GM19023 (cell line): ENCODE data around the gene GDPD5.

Source experiments
- ATAC-seq: cut with Tn5 transposase; IDR thresholded peaks from one replicate; pipeline ENCODE4 v1.9.1; 2021; ENCODE audit warnings: mild to moderate bottlenecking, moderate library complexity; ENCODE audit not compliant: unreplicated experiment

The GDPD5 gene

DNA sequence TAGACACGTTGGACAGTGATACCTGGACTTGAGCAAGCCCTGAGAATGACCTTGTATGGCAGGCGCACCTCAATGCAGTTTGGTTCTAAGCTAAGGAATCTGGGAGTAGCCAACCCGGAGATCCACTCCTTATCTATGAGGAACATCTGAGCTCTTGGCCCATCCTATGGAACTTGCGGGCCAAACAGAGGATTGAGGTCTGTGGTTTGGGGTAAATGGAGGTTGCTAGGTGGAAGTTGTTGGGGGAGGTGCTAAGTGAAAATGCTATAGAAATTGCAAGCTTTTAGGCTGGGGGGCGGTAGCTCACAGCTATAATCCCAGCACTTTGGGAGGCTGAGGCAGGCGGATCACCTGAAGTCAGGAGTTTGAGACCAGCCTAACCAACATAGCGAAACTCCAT, 8.9 kb downstream of the GDPD5 start:
- ATAC-seq, result no peak

DNA sequence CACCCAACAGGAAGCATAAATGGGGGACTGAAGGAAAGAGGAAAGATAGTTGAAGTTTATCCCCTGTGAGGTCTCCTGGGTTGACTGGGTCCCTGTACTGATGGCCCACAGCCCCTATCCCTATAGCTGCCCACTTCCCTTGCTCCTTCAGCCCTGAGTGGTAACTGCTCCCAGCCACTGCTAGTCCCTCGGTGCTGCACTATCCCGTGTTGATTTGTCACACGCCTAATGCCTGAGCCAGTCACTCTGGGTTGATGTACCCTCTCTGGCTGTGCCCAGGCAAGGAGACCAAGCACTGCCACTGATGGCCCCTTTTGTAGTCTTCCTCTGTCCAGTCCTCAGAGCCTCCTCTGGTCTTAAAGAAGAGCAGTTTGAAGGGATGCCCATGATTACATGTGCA, 9.6 kb downstream of the GDPD5 start:
- ATAC-seq, result no peak

DNA sequence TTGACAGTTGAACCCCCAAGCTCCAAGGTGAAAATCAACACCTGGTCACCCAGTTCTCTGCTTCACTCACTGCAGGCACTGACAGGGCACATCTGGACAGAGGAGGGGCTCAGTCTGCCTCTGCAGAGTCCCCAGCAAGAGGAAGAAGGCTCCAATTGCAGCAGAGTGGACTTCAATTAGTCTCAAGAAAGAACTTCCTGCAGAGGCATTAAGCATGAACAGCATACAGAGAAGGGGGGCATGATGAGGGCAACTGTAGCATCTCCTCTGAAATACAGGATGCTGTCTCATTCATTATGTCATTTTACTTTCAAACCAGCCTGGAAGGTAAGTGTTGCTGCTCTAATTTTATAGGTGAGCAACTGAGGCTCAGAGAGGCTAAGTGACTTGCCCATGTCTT, 11.1 kb downstream of the GDPD5 start:
- no peak for ATAC-seq

DNA sequence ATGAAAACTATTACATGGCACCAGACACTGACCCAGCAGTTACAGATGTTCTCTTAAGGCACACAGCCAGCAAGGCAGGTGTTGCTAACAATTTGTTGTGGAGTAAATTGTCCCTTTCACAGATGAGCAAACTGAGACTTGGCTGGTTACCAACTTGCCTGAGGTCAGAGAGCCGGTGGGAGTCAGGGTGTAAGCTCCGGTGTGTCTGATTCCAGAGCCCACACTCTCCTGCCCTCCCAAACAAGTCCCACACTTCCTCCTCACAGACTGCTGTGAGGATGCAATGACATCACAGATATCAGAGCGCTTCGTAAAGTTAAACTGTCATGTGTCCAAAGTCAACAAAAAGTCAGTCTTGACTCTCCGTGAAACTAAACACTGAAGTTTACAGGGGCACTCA, 12.5 kb downstream of the GDPD5 start:
- ATAC-seq, result no peak

- ATAC-seq, result no peak
Observed at GRCh38 chr11:75510723-75511019, 15.1 kb downstream of the GDPD5 start.

- no peak for ATAC-seq
Observed at GRCh38 chr11:75510004-75510722, 15.6 kb downstream of the GDPD5 start.

DNA sequence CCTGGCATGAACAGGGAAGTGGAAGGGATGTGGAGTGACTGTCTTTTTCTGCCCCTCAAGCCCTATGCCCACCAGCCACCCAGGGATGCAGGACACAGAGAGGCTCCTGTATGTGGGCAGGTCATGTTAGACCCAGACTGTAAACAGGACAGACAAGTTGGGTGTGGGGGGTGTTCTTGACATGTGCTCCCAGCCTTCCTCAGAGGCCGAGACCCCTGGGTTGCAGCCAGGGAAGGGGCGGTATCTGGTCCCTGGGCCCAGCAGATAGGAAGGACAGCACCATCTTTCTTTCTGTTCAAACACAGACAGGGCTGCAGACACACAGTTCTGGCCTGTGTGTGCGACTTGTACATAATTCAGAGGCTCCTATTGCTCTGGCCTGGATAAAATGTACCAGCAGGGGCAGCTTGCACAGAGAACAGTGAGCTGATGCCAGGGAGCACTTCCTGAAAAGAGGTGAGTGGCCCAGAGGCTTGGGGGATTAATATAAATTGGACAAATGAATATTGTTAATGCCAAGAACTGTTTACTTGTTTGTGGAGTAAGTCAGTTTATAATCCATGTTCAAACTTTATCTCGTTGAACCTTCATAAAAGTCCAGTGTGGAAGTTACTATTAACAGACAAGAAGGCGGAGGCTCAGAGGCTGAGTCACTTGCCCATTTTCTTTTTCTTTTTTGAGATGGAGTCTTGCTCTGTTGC, 16.6 kb downstream of the GDPD5 start:
- no peak for ATAC-seq

DNA sequence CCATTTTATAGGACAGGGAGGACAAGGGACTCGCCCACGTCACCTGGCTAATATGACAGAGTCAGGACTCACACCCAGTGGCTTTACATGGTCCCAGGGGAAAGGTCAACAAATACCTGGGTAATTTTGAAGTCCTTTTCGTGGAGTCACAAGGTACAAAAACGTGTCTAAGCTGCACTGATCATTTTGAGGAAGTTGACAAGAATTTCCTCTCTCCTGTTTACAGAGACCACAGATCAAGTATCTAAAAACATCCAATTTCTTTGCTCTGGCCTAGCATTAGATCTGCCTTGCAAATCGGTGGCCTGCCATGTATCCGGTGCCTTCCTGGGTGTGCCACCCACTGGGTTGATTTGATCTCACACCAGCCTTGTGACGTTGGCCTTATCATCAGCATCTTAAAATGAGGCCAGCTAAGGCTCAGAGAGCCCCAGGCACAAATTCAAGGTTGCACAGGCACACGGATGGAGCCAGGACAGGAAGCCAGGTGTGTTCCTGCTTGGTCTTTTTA, 17.6 kb downstream of the GDPD5 start:
- no peak for ATAC-seq

DNA sequence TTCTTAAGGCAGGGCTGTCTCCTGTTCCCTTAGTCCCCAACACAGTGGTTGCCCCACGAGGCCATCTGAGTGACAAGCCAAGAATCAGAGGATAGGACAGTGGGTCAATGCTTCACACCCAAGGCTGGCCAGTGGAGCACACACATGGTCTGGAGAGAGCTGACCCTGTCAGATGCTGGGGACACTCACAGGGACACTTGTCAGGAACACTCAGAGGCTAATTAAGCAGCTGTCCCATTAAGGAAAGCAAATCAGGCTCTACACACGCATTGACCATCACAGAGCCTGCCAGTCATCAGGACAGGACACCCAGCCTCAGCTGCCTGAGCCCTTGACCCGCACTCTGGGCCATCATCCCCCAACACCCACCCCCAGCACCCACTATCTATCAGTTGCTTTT, 18.2 kb downstream of the GDPD5 start:
- ATAC-seq, result no peak

DNA sequence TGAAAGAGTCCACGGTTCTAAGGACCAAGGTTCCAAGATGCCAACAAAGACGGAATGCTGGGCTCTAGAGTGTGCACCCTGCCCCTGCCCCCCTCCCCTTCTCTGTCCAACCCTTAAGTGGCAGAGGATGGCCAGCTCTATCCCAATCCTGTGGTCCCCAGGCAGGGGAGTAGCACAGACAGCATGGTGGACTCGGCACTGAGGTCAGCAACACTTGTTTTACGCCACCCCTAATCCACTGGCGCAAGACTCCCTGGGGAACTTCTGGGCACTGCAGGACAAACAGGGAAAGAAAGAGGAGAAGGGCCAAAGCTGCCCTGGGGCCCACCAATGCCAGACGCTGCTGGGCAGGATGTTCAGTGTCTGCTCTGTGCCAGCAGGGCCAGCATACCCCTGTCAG, 18.9 kb downstream of the GDPD5 start:
- no peak for ATAC-seq

DNA sequence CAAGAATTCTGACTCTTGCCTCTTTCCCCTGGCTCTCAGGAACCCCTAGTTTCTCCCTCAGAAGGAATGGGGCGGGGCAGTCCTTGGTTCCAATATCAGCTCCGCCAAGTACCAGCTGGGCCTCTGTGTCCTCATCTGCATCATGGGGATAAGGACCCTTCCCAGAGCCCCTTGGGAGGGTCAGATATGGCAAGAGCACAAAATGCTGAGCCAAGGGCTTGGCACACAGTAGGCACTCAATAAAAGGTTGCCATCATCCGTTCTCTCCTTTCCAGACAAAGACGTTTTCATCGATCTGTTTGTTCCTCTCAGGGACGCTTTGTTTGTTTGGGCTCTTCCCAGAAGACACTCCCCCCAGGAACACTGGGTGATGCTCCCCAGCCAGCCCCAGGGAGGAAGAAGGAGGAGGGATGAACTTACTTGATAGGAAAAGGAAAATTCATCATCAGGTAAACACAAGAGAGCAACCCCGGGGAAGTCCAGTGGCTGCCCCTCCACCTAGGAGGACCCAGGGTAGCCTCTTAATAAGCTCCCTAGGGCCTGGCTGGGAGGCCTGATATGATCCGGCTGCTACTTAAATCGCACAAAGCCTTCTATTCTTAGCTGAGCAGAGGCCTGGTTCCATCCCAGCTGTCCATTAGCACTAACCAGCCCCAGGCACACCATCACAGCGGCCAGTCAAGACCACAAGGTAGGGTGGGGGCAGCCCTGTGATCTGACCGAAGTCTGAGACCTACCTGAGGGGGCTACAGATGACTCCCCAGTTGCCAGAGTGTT, 19.6 kb downstream of the GDPD5 start:
- ATAC-seq, result no peak

GRCh38 chr11:75504501-75504900, 21.2 kb downstream of the GDPD5 start:
- ATAC-seq, result no peak

DNA sequence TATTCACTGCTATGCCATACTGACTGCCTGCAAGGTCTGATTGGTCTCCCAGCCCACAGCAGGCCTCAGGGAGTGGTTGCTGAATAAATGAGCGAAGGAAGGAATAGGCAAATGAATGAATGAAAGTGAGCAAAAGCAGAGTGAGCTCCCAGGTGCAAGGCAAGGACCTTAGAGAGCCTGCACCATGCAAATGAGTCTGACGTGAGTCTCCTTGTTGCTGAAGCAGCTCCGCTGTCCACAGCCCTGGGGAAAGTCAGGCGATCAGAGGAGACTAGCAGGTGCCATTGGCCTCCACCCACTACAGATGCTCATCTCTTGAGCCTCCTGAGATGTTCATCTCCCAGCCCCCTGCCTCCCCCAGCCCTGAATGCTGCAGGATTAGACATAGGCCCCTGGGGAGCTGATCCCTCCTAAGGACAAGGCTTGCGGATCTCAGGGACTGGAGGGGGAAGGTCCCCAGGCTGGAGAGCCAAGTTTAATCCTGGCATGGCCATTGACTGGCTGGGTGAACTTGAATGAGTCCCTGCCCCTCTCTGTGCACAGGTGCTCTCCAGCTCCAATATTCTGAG, 22.1 kb downstream of the GDPD5 start:
- no peak for ATAC-seq

DNA sequence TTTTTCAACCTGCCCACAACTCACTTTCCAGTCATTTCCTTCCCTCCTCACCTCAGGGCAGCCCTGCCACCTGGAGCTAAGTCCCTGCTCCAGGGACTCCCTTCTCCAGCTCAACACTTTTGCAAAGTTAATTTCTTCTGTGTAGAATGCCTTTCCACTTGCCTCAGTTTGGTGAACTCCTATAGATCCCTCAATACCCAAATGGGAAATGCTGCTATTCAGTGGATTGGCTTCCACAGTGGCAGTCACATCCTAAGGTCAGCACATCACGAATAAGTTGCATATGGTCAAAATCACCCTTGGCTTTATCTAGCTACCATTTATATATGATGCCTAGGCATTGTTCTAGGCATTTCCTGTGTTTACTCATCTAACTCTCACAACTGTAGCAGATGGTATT, 23.6 kb downstream of the GDPD5 start:
- no peak for ATAC-seq

- no peak for ATAC-seq
Observed at GRCh38 chr11:75500742-75501141, 25.0 kb downstream of the GDPD5 start.

DNA sequence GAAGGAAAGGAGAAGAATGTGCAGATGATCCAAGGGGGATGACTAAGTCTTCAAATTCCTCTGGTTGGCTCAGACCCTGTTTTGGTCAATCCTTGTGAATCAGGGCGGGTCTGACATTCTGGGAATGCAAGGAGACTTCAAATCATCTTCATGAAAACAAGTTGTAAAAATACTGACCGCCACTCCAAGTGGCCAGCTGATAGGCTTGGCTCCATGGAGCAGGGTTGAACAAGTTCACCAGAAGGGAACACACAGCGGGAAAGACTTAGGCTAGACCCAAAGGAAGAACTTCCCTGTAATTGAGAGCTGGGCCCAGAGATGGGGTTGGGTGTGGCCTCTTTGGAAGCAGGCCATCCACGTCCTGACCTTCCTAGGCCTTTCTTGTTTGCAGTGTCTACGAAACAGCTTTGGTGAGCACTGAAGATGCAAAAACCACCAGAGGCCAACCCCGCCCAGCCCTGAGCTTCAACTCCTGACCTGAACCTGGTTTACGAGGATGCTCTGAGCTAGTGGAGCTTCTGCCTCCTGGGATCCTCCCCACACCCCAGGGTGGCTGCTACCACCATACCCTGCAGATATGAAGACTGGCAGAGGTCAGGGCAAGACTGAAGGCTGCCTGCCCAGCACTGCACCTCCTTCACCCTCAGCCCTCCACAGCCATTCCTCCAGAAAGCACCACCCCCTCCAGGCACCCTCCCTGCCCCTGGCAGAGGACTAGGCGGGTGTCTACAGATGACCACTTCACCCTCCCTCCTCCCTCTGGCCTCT, 26.1 kb downstream of the GDPD5 start:
- no peak for ATAC-seq

DNA sequence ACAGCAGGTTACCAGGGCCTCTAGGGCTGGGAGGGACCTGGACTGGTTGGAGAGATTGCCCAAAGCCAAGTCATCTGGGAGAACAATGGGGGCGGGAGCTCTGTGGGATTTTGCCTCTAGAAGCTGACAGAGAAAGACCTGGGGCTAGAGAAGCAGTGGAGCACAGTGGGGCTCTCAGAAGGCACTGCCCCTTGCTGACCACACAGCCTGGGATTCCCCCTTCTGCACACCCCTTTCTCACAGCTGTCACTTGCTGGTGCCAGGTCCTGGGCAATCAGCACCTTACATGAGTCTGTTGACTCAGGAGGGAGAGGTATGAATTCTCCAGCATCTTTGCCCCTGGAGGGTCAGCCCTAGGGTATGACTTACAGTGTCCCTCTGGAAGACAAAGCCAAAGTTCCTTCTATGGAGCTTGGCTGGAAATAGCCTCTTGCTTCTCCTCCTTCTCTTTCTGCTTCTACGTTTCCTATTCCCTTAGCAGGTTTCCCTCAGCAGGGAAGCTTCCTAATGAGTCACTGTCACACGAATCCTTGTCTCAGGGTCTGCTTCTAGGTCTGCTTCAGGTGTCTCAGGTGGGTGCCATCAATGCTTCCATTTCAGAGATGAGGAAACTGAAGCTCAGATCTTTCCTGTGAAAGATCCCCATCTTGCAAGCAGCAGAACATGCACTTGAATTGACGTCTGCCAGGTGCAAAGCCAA, 27.0 kb downstream of the GDPD5 start:
- no peak for ATAC-seq

DNA sequence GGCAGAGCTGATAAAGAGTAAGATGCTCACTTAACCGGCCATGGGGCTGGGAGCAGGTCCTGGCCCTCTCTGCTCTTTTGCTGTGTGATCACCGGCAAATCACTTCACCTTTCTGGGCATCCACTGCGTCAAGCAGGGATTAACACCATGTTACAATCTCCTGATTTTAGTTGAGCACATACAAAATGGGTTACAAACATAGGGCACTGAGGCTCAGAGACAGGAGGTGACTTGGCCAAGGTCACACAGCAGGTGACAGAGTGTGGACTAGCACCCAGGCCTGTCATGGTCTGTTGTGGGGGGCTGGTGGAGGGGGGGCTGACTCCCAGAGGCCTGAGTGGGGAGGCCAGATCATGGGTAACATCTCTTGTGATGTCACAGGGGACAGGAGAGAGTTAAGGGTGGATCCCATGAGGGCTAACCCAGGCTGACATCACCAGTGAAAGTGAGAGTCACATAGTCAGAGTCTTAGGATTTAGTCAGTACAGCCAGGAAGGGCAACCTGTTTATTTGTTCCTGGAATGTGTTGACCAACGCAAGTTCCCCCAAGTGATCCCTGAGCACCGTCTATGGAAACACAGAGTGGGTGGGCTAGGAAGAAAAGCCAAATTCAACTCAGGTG, 27.8 kb downstream of the GDPD5 start:
- no peak for ATAC-seq

DNA sequence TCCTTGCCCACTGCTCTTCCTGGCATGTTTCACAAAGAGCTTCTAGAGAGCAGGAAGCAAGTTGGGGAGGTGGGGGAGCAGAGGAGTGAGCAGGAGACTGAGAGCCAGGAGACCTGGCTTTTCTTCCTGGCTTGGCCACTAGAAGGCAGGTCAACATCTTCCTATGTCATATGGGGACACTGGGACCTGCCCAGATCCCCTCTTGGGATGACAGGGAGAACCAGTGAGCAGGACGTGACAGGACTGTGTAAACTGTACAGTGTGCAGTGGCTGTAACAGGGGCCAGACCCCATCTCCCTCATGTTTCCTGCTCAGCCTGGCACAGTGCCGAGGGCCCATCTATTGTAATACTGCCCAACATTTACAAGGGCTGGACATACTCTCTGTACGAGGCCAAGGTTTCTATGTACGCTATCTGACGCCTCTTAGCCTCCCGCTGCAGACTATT, 29.4 kb downstream of the GDPD5 start:
- ATAC-seq, result no peak
